Endodermal cell (in vitro differentiated cells): ENCODE results near the gene TCHH. TPM values are rescaled to one million over a fixed set of nuclear protein-coding genes. Genes with fewer than 3 reads are reported as not detected.

Experiments
- DNase-seq: peaks from one replicate; pipeline ENCODE4 v3.0.0-alpha.2; 2017
- H3K27ac ChIP-seq: 2 replicates; pipeline ENCODE4 v1.5.1; 2013; ENCODE audit warnings: mild to moderate bottlenecking, low read depth, low read length, moderate library complexity
- H3K27me3 ChIP-seq: 2 replicates; pipeline ENCODE4 v1.6.1; 2013; ENCODE audit warnings: mild to moderate bottlenecking, low read length, moderate library complexity; ENCODE audit not compliant: insufficient read depth, control insufficient read depth, poor library complexity, severe bottlenecking
- H3K36me3 ChIP-seq: 2 replicates; pipeline ENCODE4 v1.7.0; 2013; ENCODE audit warnings: mild to moderate bottlenecking, low read length, moderate library complexity; ENCODE audit not compliant: control insufficient read depth, insufficient read depth
- H3K4me1 ChIP-seq: one replicate; pipeline ENCODE4 v1.7.0; 2013; ENCODE audit warnings: low read length; ENCODE audit not compliant: control insufficient read depth, insufficient read depth
- H3K4me3 ChIP-seq: 2 replicates; pipeline ENCODE4 v1.5.1; 2013; ENCODE audit warnings: mild to moderate bottlenecking, low read length, moderate library complexity
- H3K9ac ChIP-seq: 2 replicates; pipeline ENCODE4 v1.6.1; 2013; ENCODE audit warnings: mild to moderate bottlenecking, low read length, moderate library complexity; ENCODE audit not compliant: poor library complexity, severe bottlenecking; ENCODE audit errors: extremely low read depth
- H3K9me3 ChIP-seq: 2 replicates; pipeline ENCODE4 v1.6.1; 2013; ENCODE audit warnings: mild to moderate bottlenecking, low read length, moderate library complexity; ENCODE audit not compliant: control insufficient read depth
- H3K27ac Mint-ChIP-seq: 2 replicates; pipeline ENCODE4 v1.8.0; 2020; ENCODE audit warnings: mixed read lengths
- H3K27me3 Mint-ChIP-seq: 2 replicates; pipeline ENCODE4 v1.8.0; 2021; ENCODE audit warnings: mild to moderate bottlenecking, mixed read lengths; ENCODE audit not compliant: insufficient read depth
- H3K36me3 Mint-ChIP-seq: 2 replicates; pipeline ENCODE4 v1.8.0; 2020; ENCODE audit warnings: low read depth, mixed read lengths
- H3K4me1 Mint-ChIP-seq: 2 replicates; pipeline ENCODE4 v1.8.0; 2020; ENCODE audit warnings: mixed read lengths
- H3K4me3 Mint-ChIP-seq: 2 replicates; pipeline ENCODE4 v1.8.0; 2020; ENCODE audit warnings: mild to moderate bottlenecking, moderate library complexity, mixed read lengths
- H3K9me3 Mint-ChIP-seq: 2 replicates; pipeline ENCODE4 v1.8.0; 2020; ENCODE audit warnings: mild to moderate bottlenecking, mixed read lengths
- WGBS, 2 experiments: methylation state at CpG; one replicate each; pipeline versions ENCODE4 v1.1.5 to v1.1.7; 2013; ENCODE audit warnings: missing lambda C conversion rate in 2 of 2, mixed read lengths in 1 of 2; ENCODE audit not compliant: insufficient coverage in 1 of 2, insufficient read length in 1 of 2; 5-methylcytosine and 5-hydroxymethylcytosine counted together
- total RNA-seq, 2 donors: library from RNA; stranded (reverse); fragmentation: NEBNext Ultra II Directional in 1 of 2; extraction: Animal tissue kit (Norgen Biotek cat#: 25700) in 1 of 2; gene quantifications; 2 replicates in 1 of 2; 3 replicates in 1 of 2; pipeline ENCODE4 v1.2.1, GENCODE V29; 2021
- TF ChIP-seq, protein P1 (sequence below): fragments of 200-600 bp; sonication (generic); conservative IDR thresholded peaks from 2 replicates; pipeline ENCODE4 v1.5.0; 2021; ENCODE audit warnings: antibody characterized with exemption, mild to moderate bottlenecking

Gene TCHH
- total RNA-seq, 2 donors from 2014 or later = 0.09 TPM

GRCh38 chr1:152130186-152130585, 14.9 kb upstream of the TCHH start:
- Mint-ChIP-seq H3K27me3 (peaks cover 13% of the 10 kb centered on the region), H3K4me1 (no peaks in the 10 kb centered on the region), H3K27ac (no peak overlapping the region), H3K36me3 (no peaks in the 10 kb centered on the region), H3K9me3 (no peaks in the 10 kb centered on the region), H3K4me3 (no peak overlapping the region)
- Histone ChIP-seq H3K4me1 (no peaks in the 10 kb centered on the region), H3K36me3 (no peaks in the 10 kb centered on the region), H3K9me3 (peaks cover 44% of the 10 kb centered on the region), H3K27me3 (no peaks in the 10 kb centered on the region), H3K4me3 (no peak overlapping the region), H3K9ac (no peak overlapping the region), H3K27ac (no peak overlapping the region)
- DNase-seq = no peak
- TF ChIP-seq, protein P1, sequence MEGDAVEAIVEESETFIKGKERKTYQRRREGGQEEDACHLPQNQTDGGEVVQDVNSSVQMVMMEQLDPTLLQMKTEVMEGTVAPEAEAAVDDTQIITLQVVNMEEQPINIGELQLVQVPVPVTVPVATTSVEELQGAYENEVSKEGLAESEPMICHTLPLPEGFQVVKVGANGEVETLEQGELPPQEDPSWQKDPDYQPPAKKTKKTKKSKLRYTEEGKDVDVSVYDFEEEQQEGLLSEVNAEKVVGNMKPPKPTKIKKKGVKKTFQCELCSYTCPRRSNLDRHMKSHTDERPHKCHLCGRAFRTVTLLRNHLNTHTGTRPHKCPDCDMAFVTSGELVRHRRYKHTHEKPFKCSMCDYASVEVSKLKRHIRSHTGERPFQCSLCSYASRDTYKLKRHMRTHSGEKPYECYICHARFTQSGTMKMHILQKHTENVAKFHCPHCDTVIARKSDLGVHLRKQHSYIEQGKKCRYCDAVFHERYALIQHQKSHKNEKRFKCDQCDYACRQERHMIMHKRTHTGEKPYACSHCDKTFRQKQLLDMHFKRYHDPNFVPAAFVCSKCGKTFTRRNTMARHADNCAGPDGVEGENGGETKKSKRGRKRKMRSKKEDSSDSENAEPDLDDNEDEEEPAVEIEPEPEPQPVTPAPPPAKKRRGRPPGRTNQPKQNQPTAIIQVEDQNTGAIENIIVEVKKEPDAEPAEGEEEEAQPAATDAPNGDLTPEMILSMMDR = no peak

DNA sequence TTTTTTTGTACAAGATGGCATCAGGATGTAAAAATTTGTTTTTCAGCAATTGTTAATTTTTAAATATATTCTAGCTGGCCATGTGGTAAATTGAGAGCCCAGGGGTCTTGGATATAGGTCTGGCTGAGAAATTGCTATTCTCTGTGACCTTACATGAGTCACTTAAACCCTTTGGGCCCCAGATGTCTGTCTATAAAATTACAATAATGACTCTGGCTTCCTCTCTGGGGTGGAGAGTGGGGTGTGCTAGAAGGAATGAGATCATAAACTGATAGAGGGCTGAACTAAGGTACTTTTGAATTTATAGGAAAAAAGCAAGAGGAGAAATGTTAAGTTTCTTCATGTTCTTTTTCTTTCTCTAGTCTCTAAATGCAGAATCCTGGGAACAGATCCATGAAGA, 12.4 kb upstream of the TCHH start:
- peaks cover 43% of the 10 kb centered on the region for H3K9me3 ChIP-seq
- H3K27me3 ChIP-seq = no peaks in the 10 kb centered on the region
- H3K4me3 ChIP-seq = no peak overlapping the region
- DNase-seq = no peak
- no peaks in the 10 kb centered on the region for H3K36me3 ChIP-seq
- peaks cover 12% of the 10 kb centered on the region for H3K27me3 Mint-ChIP-seq
- H3K4me1 ChIP-seq = no peaks in the 10 kb centered on the region
- H3K4me3 Mint-ChIP-seq = no peak overlapping the region
- H3K9me3 Mint-ChIP-seq = no peaks in the 10 kb centered on the region
- TF ChIP-seq, protein P1 = no peak
- H3K36me3 Mint-ChIP-seq = no peaks in the 10 kb centered on the region
- no peaks in the 10 kb centered on the region for H3K4me1 Mint-ChIP-seq
- no peak overlapping the region for H3K9ac ChIP-seq
- H3K27ac Mint-ChIP-seq = no peak overlapping the region
- H3K27ac ChIP-seq = no peak overlapping the region

- Mint-ChIP-seq H3K4me3 (no peak overlapping the region), H3K9me3 (no peaks in the 10 kb centered on the region), H3K36me3 (no peaks in the 10 kb centered on the region), H3K27me3 (peaks cover 16% of the 10 kb centered on the region), H3K27ac (no peak overlapping the region), H3K4me1 (no peaks in the 10 kb centered on the region)
- TF ChIP-seq, protein P1 = no peak
- H3K9ac ChIP-seq = no peak overlapping the region
- H3K4me1 ChIP-seq = no peaks in the 10 kb centered on the region
- 60 to 71% methylated on average over 3 to 6 of the region's 6 CpGs for WGBS, 2 experiments
- peaks cover 29% of the 10 kb centered on the region for H3K9me3 ChIP-seq
- no peak overlapping the region for H3K27ac ChIP-seq
- no peak overlapping the region for H3K4me3 ChIP-seq
- H3K36me3 ChIP-seq = no peaks in the 10 kb centered on the region
- DNase-seq = no peak
- no peaks in the 10 kb centered on the region for H3K27me3 ChIP-seq
These were observed 10.7 kb upstream of the TCHH start for GRCh38 chr1:152125834-152126443.
